Neural cell (in vitro differentiated cells): Measurements from ENCODE around the gene CIRBP. TPM values are rescaled to one million over a fixed set of nuclear protein-coding genes. Genes with fewer than 3 reads are reported as not detected.

Experiments
- H2AFZ ChIP-seq: fragments of 200-600, 300-800 bp; sonication (generic), shearing (Covaris generic); 2 replicates; pipeline ENCODE4 v1.6.0; 2014; ENCODE audit warnings: low read depth, mild to moderate bottlenecking, antibody characterized with exemption, low read length, moderate library complexity
- H3F3A ChIP-seq: fragments of 200-600 bp; shearing (Covaris generic); 2 replicates; pipeline ENCODE4 v1.6.1; 2016; ENCODE audit warnings: mild to moderate bottlenecking, moderate library complexity, mixed read lengths, antibody characterized with exemption, low read length; ENCODE audit not compliant: insufficient read depth, poor library complexity, severe bottlenecking
- H3K27ac ChIP-seq: fragments of 200-600, 300-800 bp; sonication (generic), shearing (Covaris generic); 2 replicates; pipeline ENCODE4 v1.5.1; 2014; ENCODE audit warnings: mild to moderate bottlenecking, low read length, moderate library complexity
- H3K27me3 ChIP-seq: fragments of 300-800, 200-600 bp; sonication (generic), shearing (Covaris generic); 2 replicates; pipeline ENCODE4 v1.6.0; 2014; ENCODE audit warnings: mild to moderate bottlenecking, low read depth, low read length, moderate library complexity; ENCODE audit not compliant: insufficient read depth
- H3K36me3 ChIP-seq: fragments of 300-800, 200-600 bp; sonication (generic), shearing (Covaris generic); 2 replicates; pipeline ENCODE4 v1.5.1; 2014; ENCODE audit warnings: mild to moderate bottlenecking, antibody characterized with exemption, low read length, moderate library complexity; ENCODE audit not compliant: insufficient read depth
- H3K4me2 ChIP-seq: fragments of 300-800, 200-600 bp; sonication (generic), shearing (Covaris generic); 2 replicates; pipeline ENCODE4 v1.6.0; 2014; ENCODE audit warnings: mild to moderate bottlenecking, low read length
- H3K4me3 ChIP-seq: fragments of 300-800, 200-600 bp; sonication (generic), shearing (Covaris generic); 2 replicates; pipeline ENCODE4 v1.5.1; 2014; ENCODE audit warnings: mild to moderate bottlenecking, low read length, moderate library complexity
- H3K79me2 ChIP-seq: fragments of 200-600 bp; shearing (Covaris generic); replicated peaks from 2 replicates; pipeline ENCODE4 v1.6.0; 2014; ENCODE audit warnings: mild to moderate bottlenecking, low read length, moderate library complexity; ENCODE audit not compliant: insufficient read depth
- H3K9ac ChIP-seq: fragments of 300-800, 200-600 bp; sonication (generic), shearing (Covaris generic); 2 replicates; pipeline ENCODE4 v1.6.1; 2016; ENCODE audit warnings: mild to moderate bottlenecking, low read length, mixed read lengths
- H3K9me2 ChIP-seq: fragments of 200-600 bp; shearing (Covaris generic); 2 replicates; pipeline ENCODE4 v1.6.1; 2016; ENCODE audit warnings: mild to moderate bottlenecking, low read length, mixed read lengths; ENCODE audit not compliant: insufficient read depth
- H3K9me3 ChIP-seq: fragments of 200-600, 300-800 bp; sonication (generic), shearing (Covaris generic); 2 replicates; pipeline ENCODE4 v1.6.1; 2016; ENCODE audit warnings: mild to moderate bottlenecking, mixed run types, low read length, moderate library complexity, mixed read lengths
- H4K20me1 ChIP-seq: fragments of 200-600 bp; shearing (Covaris generic); 2 replicates; pipeline ENCODE4 v1.6.1; 2016; ENCODE audit warnings: mild to moderate bottlenecking, mixed run types; ENCODE audit not compliant: insufficient read depth
- CTCF ChIP-seq: fragments of 450-650 bp; IDR thresholded peaks from 2 replicates; pipeline ENCODE4 v1.5.1; 2014; ENCODE audit warnings: antibody characterized with exemption, mild to moderate bottlenecking, moderate library complexity; ENCODE audit not compliant: poor library complexity, severe bottlenecking
- EP300 ChIP-seq: fragments of 450-650 bp; conservative IDR thresholded peaks from 2 replicates; pipeline ENCODE4 v1.6.1; 2014; ENCODE audit warnings: antibody characterized with exemption, mild to moderate bottlenecking, moderate library complexity; ENCODE audit not compliant: poor library complexity, severe bottlenecking
- EZH2 ChIP-seq: fragments of 200-600, 300-800 bp; shearing (Covaris generic), sonication (generic); IDR thresholded peaks from 2 replicates; pipeline ENCODE4 v1.6.1; 2014; ENCODE audit warnings: antibody characterized with exemption, low read length, borderline replicate concordance, mild to moderate bottlenecking; ENCODE audit not compliant: insufficient read depth, poor library complexity, severe bottlenecking
- MXI1 ChIP-seq: fragments of 450-650 bp; conservative IDR thresholded peaks from 2 replicates; pipeline ENCODE4 v1.6.1; 2014; ENCODE audit warnings: antibody characterized with exemption, mild to moderate bottlenecking; ENCODE audit not compliant: poor library complexity, severe bottlenecking
- POLR2AphosphoS5 ChIP-seq: IDR thresholded peaks from 2 replicates; pipeline ENCODE4 v1.6.1; 2012
- RAD21 ChIP-seq: fragments of 450-650 bp; conservative IDR thresholded peaks from 2 replicates; pipeline ENCODE4 v1.6.1; 2014; ENCODE audit warnings: antibody characterized with exemption, mild to moderate bottlenecking, moderate library complexity
- SMC3 ChIP-seq: fragments of 450-650 bp; conservative IDR thresholded peaks from 2 replicates; pipeline ENCODE4 v1.6.1; 2014; ENCODE audit warnings: antibody characterized with exemption, mild to moderate bottlenecking, moderate library complexity; ENCODE audit not compliant: poor library complexity
- TAF1 ChIP-seq: IDR thresholded peaks from 2 replicates; pipeline ENCODE4 v1.6.1; 2012; ENCODE audit warnings: low read depth
- polyA plus RNA-seq: library from polyadenylated mRNA; depleted of rRNA; stranded (reverse); fragments of >200 nt; gene quantifications from 2 replicates; pipeline ENCODE4 v1.2.3, GENCODE V29; 2014
- TF ChIP-seq, protein P1 (sequence below): IDR thresholded peaks from 2 replicates; pipeline ENCODE4 v1.6.1; 2012; ENCODE audit warnings: borderline replicate concordance

CIRBP gene
- polyA plus RNA-seq, 1 donor from 2014 or later = 1,663 TPM

GRCh38 chr19:1263188-1263587 lies 5.9 kb upstream of the CIRBP start:
- H3K9ac ChIP-seq = no peak overlapping the region
- H3K9me3 ChIP-seq = no peaks in the 10 kb centered on the region
- no peaks in the 10 kb centered on the region for H3K36me3 ChIP-seq
- no peaks in the 10 kb centered on the region for H3F3A ChIP-seq
- TF ChIP-seq SMC3 = no peak
- no peak for TF ChIP-seq POLR2AphosphoS5
- TF ChIP-seq TAF1 = no peak
- TF ChIP-seq MXI1 = no peak
- TF ChIP-seq, protein P1, sequence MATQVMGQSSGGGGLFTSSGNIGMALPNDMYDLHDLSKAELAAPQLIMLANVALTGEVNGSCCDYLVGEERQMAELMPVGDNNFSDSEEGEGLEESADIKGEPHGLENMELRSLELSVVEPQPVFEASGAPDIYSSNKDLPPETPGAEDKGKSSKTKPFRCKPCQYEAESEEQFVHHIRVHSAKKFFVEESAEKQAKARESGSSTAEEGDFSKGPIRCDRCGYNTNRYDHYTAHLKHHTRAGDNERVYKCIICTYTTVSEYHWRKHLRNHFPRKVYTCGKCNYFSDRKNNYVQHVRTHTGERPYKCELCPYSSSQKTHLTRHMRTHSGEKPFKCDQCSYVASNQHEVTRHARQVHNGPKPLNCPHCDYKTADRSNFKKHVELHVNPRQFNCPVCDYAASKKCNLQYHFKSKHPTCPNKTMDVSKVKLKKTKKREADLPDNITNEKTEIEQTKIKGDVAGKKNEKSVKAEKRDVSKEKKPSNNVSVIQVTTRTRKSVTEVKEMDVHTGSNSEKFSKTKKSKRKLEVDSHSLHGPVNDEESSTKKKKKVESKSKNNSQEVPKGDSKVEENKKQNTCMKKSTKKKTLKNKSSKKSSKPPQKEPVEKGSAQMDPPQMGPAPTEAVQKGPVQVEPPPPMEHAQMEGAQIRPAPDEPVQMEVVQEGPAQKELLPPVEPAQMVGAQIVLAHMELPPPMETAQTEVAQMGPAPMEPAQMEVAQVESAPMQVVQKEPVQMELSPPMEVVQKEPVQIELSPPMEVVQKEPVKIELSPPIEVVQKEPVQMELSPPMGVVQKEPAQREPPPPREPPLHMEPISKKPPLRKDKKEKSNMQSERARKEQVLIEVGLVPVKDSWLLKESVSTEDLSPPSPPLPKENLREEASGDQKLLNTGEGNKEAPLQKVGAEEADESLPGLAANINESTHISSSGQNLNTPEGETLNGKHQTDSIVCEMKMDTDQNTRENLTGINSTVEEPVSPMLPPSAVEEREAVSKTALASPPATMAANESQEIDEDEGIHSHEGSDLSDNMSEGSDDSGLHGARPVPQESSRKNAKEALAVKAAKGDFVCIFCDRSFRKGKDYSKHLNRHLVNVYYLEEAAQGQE = no peak
- TF ChIP-seq EP300 = no peak
- TF ChIP-seq EZH2 = no peak
- TF ChIP-seq CTCF = no peak
- TF ChIP-seq RAD21 = no peak
- H3K4me2 ChIP-seq = no peak overlapping the region
- H2AFZ ChIP-seq = no peak overlapping the region
- H3K4me3 ChIP-seq = no peak overlapping the region
- H3K27ac ChIP-seq = no peak overlapping the region
- no peaks in the 10 kb centered on the region for H4K20me1 ChIP-seq
- no peaks in the 10 kb centered on the region for H3K9me2 ChIP-seq
- no peaks in the 10 kb centered on the region for H3K27me3 ChIP-seq
- peaks cover 31% of the 10 kb centered on the region for H3K79me2 ChIP-seq

DNA sequence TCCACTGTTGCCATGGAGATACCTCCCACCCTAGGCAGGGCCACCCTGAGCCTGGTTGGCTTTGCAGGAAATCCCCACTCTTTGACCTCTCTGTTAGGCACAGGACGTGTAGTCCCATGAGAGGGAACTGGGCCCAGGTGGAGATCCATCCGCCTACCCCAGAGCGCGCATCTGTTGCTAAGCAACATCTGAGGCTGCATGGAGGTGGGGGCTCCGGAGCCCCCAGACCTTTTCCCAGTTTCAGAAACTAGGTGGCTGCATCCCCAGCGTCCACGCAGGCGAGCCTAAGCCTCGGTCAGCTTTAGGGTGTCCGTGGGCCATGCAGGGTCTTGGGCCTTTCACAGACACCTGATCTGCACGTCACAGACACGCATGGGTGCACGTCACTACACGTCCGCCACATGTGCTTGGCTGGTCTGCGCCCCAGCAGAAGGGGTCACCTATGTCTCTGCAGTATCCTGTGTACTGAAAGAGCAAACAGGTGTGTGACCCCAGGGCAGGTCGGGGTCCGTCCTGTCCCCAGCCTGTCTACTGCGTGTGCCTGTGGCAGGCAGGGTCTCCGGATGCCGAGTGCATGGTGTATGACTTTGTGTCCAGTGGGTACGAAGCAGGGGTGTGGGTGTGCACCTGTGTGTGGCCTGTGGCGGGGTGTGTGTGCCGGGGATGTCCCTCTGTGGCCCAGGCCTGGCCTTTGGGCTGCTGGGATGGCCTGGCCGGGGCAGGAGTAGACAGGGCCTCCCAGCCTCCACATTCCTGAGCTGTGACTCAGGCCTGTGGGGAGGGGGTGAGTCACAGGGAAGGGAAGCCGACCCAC lies 4.1 kb upstream of the CIRBP start:
- H3K4me2 ChIP-seq = no peak overlapping the region
- peaks cover 4% of the 10 kb centered on the region for H4K20me1 ChIP-seq
- H3K9me2 ChIP-seq = no peaks in the 10 kb centered on the region
- no peak overlapping the region for H2AFZ ChIP-seq
- H3K27me3 ChIP-seq = no peaks in the 10 kb centered on the region
- H3K36me3 ChIP-seq = no peaks in the 10 kb centered on the region
- H3K9me3 ChIP-seq = no peaks in the 10 kb centered on the region
- peak overlapping the region; percentile 51 for H3K27ac ChIP-seq
- H3K79me2 ChIP-seq = peaks cover 24% of the 10 kb centered on the region
- TF ChIP-seq, protein P1 = no peak
- TF ChIP-seq EP300 (no peak), CTCF (no peak), EZH2 (no peak), RAD21 (no peak), SMC3 (no peak), POLR2AphosphoS5 (no peak), TAF1 (no peak)
- peak overlapping the region; percentile 47 for H3K9ac ChIP-seq
- H3K4me3 ChIP-seq = peak overlapping the region; percentile 43
- H3F3A ChIP-seq = no peaks in the 10 kb centered on the region
